OCI-LY1 (cell line): ENCODE results near the gene VSX2.

Experiments
- H2AFZ ChIP-seq: fragments of 200-600 bp; sonication (generic), shearing (Covaris generic); 2 replicates; pipeline ENCODE4 v1.6.0; 2014; ENCODE audit warnings: antibody characterized with exemption, mild to moderate bottlenecking, low read length
- H3F3A ChIP-seq: fragments of 200-600 bp; sonication (generic), shearing (Covaris generic); 2 replicates; pipeline ENCODE4 v1.6.0; 2014; ENCODE audit warnings: mild to moderate bottlenecking, antibody characterized with exemption, low read length, moderate library complexity; ENCODE audit not compliant: insufficient read depth
- H3K27ac ChIP-seq: fragments of 200-600 bp; sonication (generic); 2 replicates; pipeline ENCODE4 v1.5.1; 2014; ENCODE audit warnings: low read length, mixed run types, mild to moderate bottlenecking, low read depth; ENCODE audit not compliant: poor library complexity, severe bottlenecking
- H3K27me3 ChIP-seq: fragments of 200-600 bp; sonication (generic); 2 replicates; pipeline ENCODE4 v1.6.0; 2014; ENCODE audit warnings: antibody characterized with exemption, mild to moderate bottlenecking, low read length, moderate library complexity; ENCODE audit not compliant: insufficient read depth
- H3K36me3 ChIP-seq: fragments of 200-600 bp; sonication (generic); 2 replicates; pipeline ENCODE4 v1.6.1; 2014; ENCODE audit warnings: mild to moderate bottlenecking, antibody characterized with exemption, low read length, moderate library complexity, mixed read lengths; ENCODE audit not compliant: insufficient read depth
- H3K4me1 ChIP-seq: fragments of 200-600 bp; sonication (generic); 2 replicates; pipeline ENCODE4 v1.5.1; 2014; ENCODE audit warnings: mild to moderate bottlenecking, low read length, moderate library complexity; ENCODE audit not compliant: insufficient read depth, severe bottlenecking
- H3K4me2 ChIP-seq: fragments of 200-600 bp; sonication (generic), shearing (Covaris generic); 2 replicates; pipeline ENCODE4 v1.6.1; 2014; ENCODE audit warnings: low read length
- H3K4me3 ChIP-seq: fragments of 200-600 bp; sonication (generic); 2 replicates; pipeline ENCODE4 v1.5.1; 2014; ENCODE audit warnings: low read length, low read depth, mild to moderate bottlenecking, mixed read lengths; ENCODE audit not compliant: poor library complexity, severe bottlenecking
- H3K79me2 ChIP-seq: fragments of 200-600 bp; shearing (Covaris generic); 2 replicates; pipeline ENCODE4 v1.6.1; 2016; ENCODE audit warnings: mixed run types, low read length, mixed read lengths; ENCODE audit not compliant: insufficient read depth
- H3K9ac ChIP-seq: fragments of 200-600 bp; sonication (generic), shearing (Covaris generic); 2 replicates; pipeline ENCODE4 v1.6.1; 2014; ENCODE audit warnings: mild to moderate bottlenecking, low read length, mixed read lengths
- H3K9me2 ChIP-seq: fragments of 200-600 bp; sonication (generic), shearing (Covaris generic); 2 replicates; pipeline ENCODE4 v1.6.1; 2014; ENCODE audit warnings: low read depth, mild to moderate bottlenecking, low read length, mixed read lengths
- H3K9me3 ChIP-seq: fragments of 200-600 bp; shearing (Covaris generic); 2 replicates; pipeline ENCODE4 v1.6.1; 2014; ENCODE audit warnings: low read length, mixed read lengths
- H4K20me1 ChIP-seq: fragments of 200-600 bp; sonication (generic), shearing (Covaris generic); 2 replicates; pipeline ENCODE4 v1.6.0; 2016; ENCODE audit warnings: mild to moderate bottlenecking, low read length; ENCODE audit not compliant: insufficient read depth
- EZH2 ChIP-seq: fragments of 200-600 bp; sonication (generic), shearing (Covaris generic); IDR thresholded peaks from 2 replicates; pipeline ENCODE4 v1.8.0; 2017; ENCODE audit warnings: borderline replicate concordance, mixed run types, mild to moderate bottlenecking, antibody characterized with exemption, low read length, moderate library complexity, mixed read lengths
- TF ChIP-seq, protein P1 (sequence below): fragments of 200-600 bp; sonication (generic), shearing (Covaris generic); IDR thresholded peaks from 2 replicates; pipeline ENCODE4 v1.5.1; 2017; ENCODE audit warnings: mild to moderate bottlenecking, antibody characterized with exemption, low read length, moderate library complexity, mixed read lengths

VSX2 gene

GRCh38 chr14:74218462-74218861 lies 20.8 kb upstream of the VSX2 start:
- H3K4me1 ChIP-seq = peaks cover 4% of the 10 kb centered on the region
- H3K27me3 ChIP-seq = 0 out of 2 replicates have a peak, but pooled peaks cover 3% of the 10 kb centered on the region
- H3K9me3 ChIP-seq = no peaks in the 10 kb centered on the region
- H3K79me2 ChIP-seq = no peaks in the 10 kb centered on the region
- no peak overlapping the region for H3K27ac ChIP-seq
- no peak overlapping the region for H3K9ac ChIP-seq
- no peak for TF ChIP-seq EZH2
- TF ChIP-seq, protein P1, sequence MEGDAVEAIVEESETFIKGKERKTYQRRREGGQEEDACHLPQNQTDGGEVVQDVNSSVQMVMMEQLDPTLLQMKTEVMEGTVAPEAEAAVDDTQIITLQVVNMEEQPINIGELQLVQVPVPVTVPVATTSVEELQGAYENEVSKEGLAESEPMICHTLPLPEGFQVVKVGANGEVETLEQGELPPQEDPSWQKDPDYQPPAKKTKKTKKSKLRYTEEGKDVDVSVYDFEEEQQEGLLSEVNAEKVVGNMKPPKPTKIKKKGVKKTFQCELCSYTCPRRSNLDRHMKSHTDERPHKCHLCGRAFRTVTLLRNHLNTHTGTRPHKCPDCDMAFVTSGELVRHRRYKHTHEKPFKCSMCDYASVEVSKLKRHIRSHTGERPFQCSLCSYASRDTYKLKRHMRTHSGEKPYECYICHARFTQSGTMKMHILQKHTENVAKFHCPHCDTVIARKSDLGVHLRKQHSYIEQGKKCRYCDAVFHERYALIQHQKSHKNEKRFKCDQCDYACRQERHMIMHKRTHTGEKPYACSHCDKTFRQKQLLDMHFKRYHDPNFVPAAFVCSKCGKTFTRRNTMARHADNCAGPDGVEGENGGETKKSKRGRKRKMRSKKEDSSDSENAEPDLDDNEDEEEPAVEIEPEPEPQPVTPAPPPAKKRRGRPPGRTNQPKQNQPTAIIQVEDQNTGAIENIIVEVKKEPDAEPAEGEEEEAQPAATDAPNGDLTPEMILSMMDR = no peak
- H2AFZ ChIP-seq = no peak overlapping the region
- no peak overlapping the region for H3K4me3 ChIP-seq
- H3K4me2 ChIP-seq = no peak overlapping the region
- no peaks in the 10 kb centered on the region for H4K20me1 ChIP-seq
- no peaks in the 10 kb centered on the region for H3F3A ChIP-seq
- H3K9me2 ChIP-seq = no peaks in the 10 kb centered on the region
- no peaks in the 10 kb centered on the region for H3K36me3 ChIP-seq

DNA sequence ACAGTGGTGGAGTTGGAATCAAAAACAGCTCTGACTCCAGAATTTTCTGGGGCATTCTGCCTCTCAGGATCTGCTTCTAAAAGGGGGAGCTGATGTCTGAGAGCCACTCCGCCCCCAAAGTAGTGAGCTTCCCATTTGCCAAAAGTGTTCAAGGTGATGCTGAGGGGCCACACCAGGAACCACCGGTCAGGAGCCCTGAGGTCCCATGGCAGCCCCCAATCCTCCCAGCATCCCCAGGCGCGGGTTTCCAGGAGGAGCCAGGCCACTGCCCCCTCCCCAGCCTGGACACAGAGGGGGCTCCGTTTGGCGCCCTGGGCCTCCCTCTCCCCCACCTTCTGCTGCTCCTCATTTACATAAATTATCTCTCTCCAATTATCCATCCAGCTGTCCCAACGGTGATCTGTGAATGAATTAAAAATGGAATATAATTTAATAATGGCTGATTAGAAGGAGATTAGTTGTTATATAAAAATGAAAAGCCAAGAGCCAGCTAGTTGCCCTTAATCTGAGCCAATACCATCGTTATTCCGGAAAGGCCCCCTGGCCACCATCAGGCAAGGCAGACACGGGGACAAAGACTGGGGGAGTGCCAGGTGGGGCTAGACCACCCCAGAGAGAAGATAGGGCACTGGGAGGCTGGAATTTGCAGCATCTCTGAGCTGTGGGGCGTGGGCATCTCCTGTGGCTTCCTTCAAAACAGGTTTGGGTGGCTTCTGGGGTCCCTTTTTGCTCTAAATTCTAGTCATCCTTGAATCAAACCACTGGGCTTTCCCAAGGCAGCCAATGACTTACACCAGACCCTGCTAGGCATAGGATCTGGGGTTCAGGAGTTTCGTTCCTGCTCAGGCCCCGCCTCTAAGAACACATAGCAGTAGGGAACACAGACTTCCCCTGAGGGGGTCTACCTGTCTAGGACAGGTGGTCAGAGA lies 19.7 kb upstream of the VSX2 start:
- H3K27me3 ChIP-seq = 0 out of 2 replicates have a peak, but pooled peaks cover 3% of the 10 kb centered on the region
- H3K9me3 ChIP-seq = no peaks in the 10 kb centered on the region
- no peaks in the 10 kb centered on the region for H3K79me2 ChIP-seq
- H3K9me2 ChIP-seq = no peaks in the 10 kb centered on the region
- no peaks in the 10 kb centered on the region for H4K20me1 ChIP-seq
- H3K4me2 ChIP-seq = no peak overlapping the region
- peaks cover 4% of the 10 kb centered on the region for H3K4me1 ChIP-seq
- H3F3A ChIP-seq = no peaks in the 10 kb centered on the region
- H3K9ac ChIP-seq = no peak overlapping the region
- TF ChIP-seq, protein P1 = no peak
- no peak for TF ChIP-seq EZH2
- no peak overlapping the region for H3K27ac ChIP-seq
- no peak overlapping the region for H2AFZ ChIP-seq
- no peaks in the 10 kb centered on the region for H3K36me3 ChIP-seq
- no peak overlapping the region for H3K4me3 ChIP-seq

DNA sequence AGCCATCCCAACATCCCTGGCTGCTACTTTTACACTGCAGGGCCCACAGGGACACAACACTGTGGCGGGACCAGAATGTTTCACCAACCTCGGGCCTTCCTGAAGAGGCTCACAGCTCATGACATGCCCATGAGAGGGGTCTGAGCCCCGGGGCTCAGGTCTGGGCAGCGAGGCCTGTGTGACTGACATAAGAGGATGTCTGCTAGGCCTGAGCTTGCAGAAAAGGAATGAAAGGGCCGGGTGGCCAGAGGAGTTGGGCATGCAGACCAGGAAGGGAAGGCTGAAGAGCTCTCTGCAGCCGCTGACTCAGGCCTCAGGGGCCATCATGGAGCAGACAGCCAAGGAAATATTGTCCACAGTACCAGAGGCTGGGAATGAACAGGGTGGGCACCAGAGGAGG lies 18.3 kb upstream of the VSX2 start:
- Histone ChIP-seq H3K4me1 (peaks cover 4% of the 10 kb centered on the region), H3K27me3 (no peaks in the 10 kb centered on the region), H3K9me3 (no peaks in the 10 kb centered on the region), H3F3A (no peaks in the 10 kb centered on the region), H3K4me3 (no peak overlapping the region), H3K27ac (no peak overlapping the region), H3K36me3 (no peaks in the 10 kb centered on the region), H3K79me2 (no peaks in the 10 kb centered on the region), H3K9me2 (no peaks in the 10 kb centered on the region), H2AFZ (no peak overlapping the region), H4K20me1 (no peaks in the 10 kb centered on the region), H3K4me2 (no peak overlapping the region), H3K9ac (no peak overlapping the region)
- TF ChIP-seq, protein P1 = no peak
- TF ChIP-seq EZH2 = no peak
